K562 (cell line): ENCODE measurements around the gene EFNA2. TPM values are rescaled to one million over a fixed set of nuclear protein-coding genes. Genes with fewer than 3 reads are reported as not detected.

Experiments used
- AFF4 ChIP-seq: sonication (generic); formaldehyde crosslinking; IDR thresholded peaks from 2 replicates; pipeline ENCODE4 v1.8.0; 2023; ENCODE audit warnings: mild to moderate bottlenecking, missing genetic modification reagents
- HNRNPL ChIP-seq: fragments of 200-400 bp; formaldehyde crosslinking; IDR thresholded peaks from 2 replicates; pipeline ENCODE4 v1.6.1; 2017; ENCODE audit warnings: low read depth, mild to moderate bottlenecking, low read length
- LCOR ChIP-seq: sonication (generic); formaldehyde crosslinking; IDR thresholded peaks from 2 replicates; pipeline ENCODE4 v1.8.0; 2022; ENCODE audit warnings: mild to moderate bottlenecking, missing genetic modification reagents
- NKRF ChIP-seq: fragments of 450-650 bp; IDR thresholded peaks from 2 replicates; pipeline ENCODE4 v1.6.1; 2016; ENCODE audit warnings: borderline replicate concordance
- RAD21 ChIP-seq, 2 experiments: fragments of 250-450 bp in 1 of 2; fragments of 450-650 bp in 1 of 2; sonication (Bioruptor Pico) in 1 of 2; formaldehyde crosslinking in 1 of 2; IDR thresholded peaks in 1 of 2; conservative IDR thresholded peaks in 1 of 2; 2 replicates each; pipeline versions ENCODE4 v1.4.0 to v1.8.0; 2020 to 2022; ENCODE audit warnings: mild to moderate bottlenecking in 2 of 2, moderate library complexity in 1 of 2
- RBM25 ChIP-seq: fragments of 200-400 bp; formaldehyde crosslinking; IDR thresholded peaks from 2 replicates; pipeline ENCODE4 v1.6.1; 2018; ENCODE audit warnings: low read length, low read depth, moderate library complexity; ENCODE audit not compliant: severe bottlenecking
- SAFB2 ChIP-seq: fragments of 200-400 bp; formaldehyde crosslinking; IDR thresholded peaks from 2 replicates; pipeline ENCODE4 v1.6.1; 2018; ENCODE audit warnings: borderline replicate concordance, low read length, low read depth, moderate library complexity; ENCODE audit not compliant: severe bottlenecking
- SIN3B ChIP-seq: fragments of 450-650 bp; IDR thresholded peaks from 2 replicates; pipeline ENCODE4 v1.6.1; 2017; ENCODE audit warnings: low read depth, mild to moderate bottlenecking, moderate library complexity
- SMARCA5 ChIP-seq: fragments of 450-650 bp; IDR thresholded peaks from 2 replicates; pipeline ENCODE4 v1.6.1; 2016
- STAT5B ChIP-seq: fragments of 250-450 bp; sonication (Bioruptor Pico); IDR thresholded peaks from 2 replicates; pipeline ENCODE4 v1.8.0; 2021; ENCODE audit warnings: mild to moderate bottlenecking, inconsistent platforms
- TOE1 ChIP-seq, 2 experiments: fragments of 450-650 bp in 1 of 2; sonication (generic) in 1 of 2; formaldehyde crosslinking in 1 of 2; IDR thresholded peaks; 2 replicates each; pipeline versions ENCODE4 v1.7.1 to v1.8.0; 2016 to 2022; ENCODE audit warnings: borderline replicate concordance in 2 of 2, mild to moderate bottlenecking in 2 of 2, antibody characterized with exemption in 1 of 2, inconsistent platforms in 1 of 2, low read depth in 1 of 2, missing genetic modification reagents in 1 of 2, moderate library complexity in 1 of 2
- ZKSCAN1 ChIP-seq: fragments of 150-350 bp; IDR thresholded peaks from 2 replicates; pipeline ENCODE4 v1.6.1; 2016; ENCODE audit warnings: low read depth, low read length
- polyA plus RNA-seq, 8 experiments: library from polyadenylated mRNA; depleted of rRNA in 4 of 8; stranded (reverse) in 5 of 8; unstranded in 3 of 8; fragments of >200 nt; fragmentation: Nextera tagmentation in 2 of 8; fragmentation: Illumina TruSeq in 1 of 8; extraction: Ambion mirVana in 2 of 8; extraction: Trizol in 1 of 8; gene quantifications; 2 replicates each; pipeline versions ENCODE4 v1.2.1 to v1.2.3, GENCODE V29; 2011 to 2014; ENCODE audit warnings: inconsistent platforms in 1 of 8, missing spikeins in 1 of 8
- total RNA-seq, 7 experiments: library from RNA; depleted of rRNA in 6 of 7; stranded (reverse); fragments of >200 nt in 6 of 7; fragmentation: Illumina TruSeq in 2 of 7; extraction: Trizol in 2 of 7; gene quantifications; 2 replicates each; pipeline versions ENCODE4 v1.2.1 to v1.2.3, GENCODE V29; 2011 to 2021; ENCODE audit warnings: low replicate concordance in 1 of 7
- TF ChIP-seq, protein P1 (sequence below): fragments of 250-450 bp; sonication (Bioruptor Pico); IDR thresholded peaks from 2 replicates; pipeline ENCODE4 v1.8.0; 2021; ENCODE audit warnings: moderate library complexity, mild to moderate bottlenecking, inconsistent platforms
- TF ChIP-seq, protein P2 (sequence below): fragments of 250-450 bp; sonication (Bioruptor Pico); IDR thresholded peaks from 2 replicates; pipeline ENCODE4 v1.4.0; 2020; ENCODE audit warnings: borderline replicate concordance

Gene EFNA2
- total and polyA plus RNA-seq, 9 of the 15 experiments (the other 6 are each of a cell fraction or from before 2014, with no cell fraction given): 0.11 to 0.44 (median 0.15) TPM; not detected in 6

DNA sequence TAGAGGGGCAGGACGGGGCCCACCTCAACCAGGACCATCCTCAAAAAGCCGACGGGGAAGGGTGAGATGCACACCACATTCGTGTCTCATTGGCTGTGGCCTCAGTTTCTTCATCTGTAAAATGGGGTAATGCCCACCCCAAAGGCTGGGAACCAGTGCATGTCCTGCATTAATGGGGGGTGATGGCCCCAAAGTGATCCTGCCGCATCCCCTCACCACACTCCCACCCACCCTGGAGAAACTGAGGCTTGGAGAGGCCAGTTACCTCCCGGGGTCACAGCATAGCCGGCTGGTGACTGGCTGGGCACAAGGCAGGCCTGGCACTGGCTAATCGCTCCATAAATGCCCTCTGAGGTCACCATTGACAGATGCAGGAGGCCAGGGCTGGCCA lies 37.9 kb upstream of the EFNA2 start (continued):
- TF ChIP-seq STAT5B (CRISPR knock-in tag): no peak
- 0 out of 2 replicates have a peak, but pooled peaks have one; percentile 43 for TF ChIP-seq AFF4 (CRISPR knock-in tag)
- TF ChIP-seq, protein P1, sequence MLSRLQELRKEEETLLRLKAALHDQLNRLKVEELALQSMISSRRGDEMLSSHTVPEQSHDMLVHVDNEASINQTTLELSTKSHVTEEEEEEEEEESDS (CRISPR knock-in tag): no peak
- TF ChIP-seq RAD21 (CRISPR knock-in tag; conservative IDR thresholded peaks at IDR 0.05 in 1 of 2, IDR thresholded peaks at IDR 0.05 in 1 of 2): peak in 1 of 2 experiments; percentile 16; a peak in 1 of 4 replicates
- TF ChIP-seq TOE1 (IDR thresholded peaks at IDR 0.05; ENCODE audit: borderline replicate concordance): peak; percentile 52; the same call in 1 of the 2 replicates
- TF ChIP-seq TOE1 (CRISPR knock-in tag; IDR thresholded peaks at IDR 0.05; ENCODE audit: borderline replicate concordance, low read depth): no peak
- peak; percentile 96 for TF ChIP-seq RBM25
- no peak for TF ChIP-seq ZKSCAN1
- no peak for TF ChIP-seq HNRNPL
- TF ChIP-seq SMARCA5: peak; percentile 98
- TF ChIP-seq LCOR (CRISPR knock-in tag): peak; percentile 51; the same call in 1 of the 2 replicates
- TF ChIP-seq NKRF: 0 out of 2 replicates have a peak, but pooled peaks have one; percentile 62
- TF ChIP-seq SAFB2: no peak
- TF ChIP-seq, protein P2, sequence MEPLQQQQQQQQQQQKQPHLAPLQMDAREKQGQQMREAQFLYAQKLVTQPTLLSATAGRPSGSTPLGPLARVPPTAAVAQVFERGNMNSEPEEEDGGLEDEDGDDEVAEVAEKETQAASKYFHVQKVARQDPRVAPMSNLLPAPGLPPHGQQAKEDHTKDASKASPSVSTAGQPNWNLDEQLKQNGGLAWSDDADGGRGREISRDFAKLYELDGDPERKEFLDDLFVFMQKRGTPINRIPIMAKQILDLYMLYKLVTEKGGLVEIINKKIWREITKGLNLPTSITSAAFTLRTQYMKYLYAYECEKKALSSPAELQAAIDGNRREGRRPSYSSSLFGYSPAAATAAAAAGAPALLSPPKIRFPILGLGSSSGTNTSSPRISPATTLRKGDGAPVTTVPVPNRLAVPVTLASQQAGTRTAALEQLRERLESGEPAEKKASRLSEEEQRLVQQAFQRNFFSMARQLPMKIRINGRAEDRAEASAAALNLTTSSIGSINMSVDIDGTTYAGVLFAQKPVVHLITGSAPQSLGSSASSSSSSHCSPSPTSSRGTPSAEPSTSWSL (CRISPR knock-in tag): no peak
- TF ChIP-seq SIN3B: no peak
- TF ChIP-seq, all 486 proteins: peak for 46
